Esophagus muscularis mucosa (tissue), 3 donors: ENCODE data around the gene SPPL3.

ENCODE experiments used
- CTCF ChIP-seq, 3 experiments: fragments of 200-600 bp in 2 of 3; fragments of 450-650 bp in 1 of 3; sonication (generic) in 2 of 3; IDR thresholded peaks; one replicate each; pipeline ENCODE4 v1.5.1; 2017 to 2019; ENCODE audit warnings: antibody characterized with exemption in 3 of 3, mild to moderate bottlenecking in 2 of 3, moderate library complexity in 1 of 3
- POLR2A ChIP-seq: fragments of 450-650 bp; IDR thresholded peaks from one replicate; pipeline ENCODE4 v1.6.1; 2017; ENCODE audit warnings: antibody characterized with exemption, moderate library complexity, mild to moderate bottlenecking, low read depth

GRCh38 chr12:120890963-120891362, 13.2 kb downstream of the SPPL3 start:
- TF ChIP-seq POLR2A (no peak), CTCF (IDR thresholded peaks at IDR 0.05) (no peak)
